Panc1 (cell line): ENCODE measurements around the gene S100PBP.

ENCODE experiments used
- POLR2AphosphoS5 ChIP-seq: IDR thresholded peaks from 2 replicates; pipeline ENCODE4 v1.6.1; 2012; ENCODE audit warnings: mild to moderate bottlenecking, low read depth, low read length, moderate library complexity
- REST ChIP-seq, 2 experiments: IDR thresholded peaks; 2 replicates each; pipeline ENCODE4 v1.6.1; 2011 to 2012; ENCODE audit warnings: low read depth in 2 of 2, control low read depth in 1 of 2, low read length in 1 of 2, mild to moderate bottlenecking in 1 of 2, moderate library complexity in 1 of 2; ENCODE audit not compliant: insufficient read depth in 1 of 2
- SIN3A ChIP-seq: IDR thresholded peaks from 2 replicates; pipeline ENCODE4 v1.6.1; 2012; ENCODE audit warnings: low read depth, mild to moderate bottlenecking, low read length, moderate library complexity, borderline replicate concordance; ENCODE audit not compliant: insufficient read depth
- TCF7L2 ChIP-seq: IDR thresholded peaks from 2 replicates; pipeline ENCODE4 v1.6.1; 2011; ENCODE audit warnings: mild to moderate bottlenecking, low read depth, low read length, inconsistent platforms
- TF ChIP-seq, protein P1 (sequence below): fragments of 450-650 bp; IDR thresholded peaks from 2 replicates; pipeline ENCODE4 v1.5.1; 2017; ENCODE audit warnings: mild to moderate bottlenecking

GRCh38 chr1:32773018-32773763 is 44.3 kb upstream of the S100PBP start:
- TF ChIP-seq, protein P1, sequence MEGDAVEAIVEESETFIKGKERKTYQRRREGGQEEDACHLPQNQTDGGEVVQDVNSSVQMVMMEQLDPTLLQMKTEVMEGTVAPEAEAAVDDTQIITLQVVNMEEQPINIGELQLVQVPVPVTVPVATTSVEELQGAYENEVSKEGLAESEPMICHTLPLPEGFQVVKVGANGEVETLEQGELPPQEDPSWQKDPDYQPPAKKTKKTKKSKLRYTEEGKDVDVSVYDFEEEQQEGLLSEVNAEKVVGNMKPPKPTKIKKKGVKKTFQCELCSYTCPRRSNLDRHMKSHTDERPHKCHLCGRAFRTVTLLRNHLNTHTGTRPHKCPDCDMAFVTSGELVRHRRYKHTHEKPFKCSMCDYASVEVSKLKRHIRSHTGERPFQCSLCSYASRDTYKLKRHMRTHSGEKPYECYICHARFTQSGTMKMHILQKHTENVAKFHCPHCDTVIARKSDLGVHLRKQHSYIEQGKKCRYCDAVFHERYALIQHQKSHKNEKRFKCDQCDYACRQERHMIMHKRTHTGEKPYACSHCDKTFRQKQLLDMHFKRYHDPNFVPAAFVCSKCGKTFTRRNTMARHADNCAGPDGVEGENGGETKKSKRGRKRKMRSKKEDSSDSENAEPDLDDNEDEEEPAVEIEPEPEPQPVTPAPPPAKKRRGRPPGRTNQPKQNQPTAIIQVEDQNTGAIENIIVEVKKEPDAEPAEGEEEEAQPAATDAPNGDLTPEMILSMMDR = peak; percentile 97
- 0 out of 2 replicates have a peak, but pooled peaks have one; percentile 14 for TF ChIP-seq POLR2AphosphoS5
- no peak for TF ChIP-seq SIN3A
- TF ChIP-seq REST (IDR thresholded peaks at IDR 0.05; ENCODE audit: insufficient read depth in 1 of 2, low read depth in 2 of 2, low read length in 1 of 2) = no peak; a peak in 1 of 4 replicates
- TF ChIP-seq TCF7L2 = no peak
